HG03521 (cell line): Measurements from ENCODE around the gene SIK3.
"Not testable (repeated sequence)": the region's sequence is repeated elsewhere in the genome, so short reads cannot be mapped to it uniquely, and the experiment has no call there.

Experiments
- ATAC-seq: cut with Tn5 transposase; IDR thresholded peaks from one replicate; pipeline ENCODE4 v1.9.1; 2021; ENCODE audit warnings: mild to moderate bottlenecking, moderate library complexity; ENCODE audit not compliant: unreplicated experiment

SIK3 gene

GRCh38 chr11:116847612-116848011, 250.6 kb downstream of the SIK3 start:
- ATAC-seq = no peak

- ATAC-seq = no peak
Observed at GRCh38 chr11:116844722-116845121, 253.5 kb downstream of the SIK3 start.

- ATAC-seq = no peak
Observed at GRCh38 chr11:116843661-116844060, 254.6 kb downstream of the SIK3 start.

GRCh38 chr11:116842909-116843308, 255.3 kb downstream of the SIK3 start:
- ATAC-seq = no peak

GRCh38 chr11:116842117-116842516, 256.1 kb downstream of the SIK3 start:
- ATAC-seq = no peak

- no peak for ATAC-seq
Observed at GRCh38 chr11:116840746-116841296, 257.4 kb downstream of the SIK3 start.

GRCh38 chr11:116840224-116840745, 257.9 kb downstream of the SIK3 start:
- no peak for ATAC-seq

GRCh38 chr11:116838321-116839084, 259.7 kb downstream of the SIK3 start:
- ATAC-seq = no peak

GRCh38 chr11:116837231-116838091, 260.8 kb downstream of the SIK3 start, which contains the start of gene APOA1:
TSS of gene APOA1 (minus strand) at chr11:116837622. CDS start at chr11:116837387, 235 bp downstream.
- no peak for ATAC-seq

- no peak for ATAC-seq
Observed at GRCh38 chr11:116836632-116836991, 261.6 kb downstream of the SIK3 start.

- peak; percentile 77 for ATAC-seq
Observed at GRCh38 chr11:116835791-116836631, 262.2 kb downstream of the SIK3 start.

- no peak for ATAC-seq
Observed at GRCh38 chr11:116835042-116835772, 263.0 kb downstream of the SIK3 start.

GRCh38 chr11:116834535-116835041, 263.6 kb downstream of the SIK3 start:
- ATAC-seq = not testable (repeated sequence)

GRCh38 chr11:116833816-116834534, 264.3 kb downstream of the SIK3 start:
- ATAC-seq = no peak

GRCh38 chr11:116833491-116833815, 264.8 kb downstream of the SIK3 start:
- ATAC-seq = no peak

- no peak for ATAC-seq
Observed at GRCh38 chr11:116832350-116833290, 265.6 kb downstream of the SIK3 start.

GRCh38 chr11:116831790-116832349, 266.4 kb downstream of the SIK3 start:
- no peak for ATAC-seq
